Stimulated activated naive CD4-positive, alpha-beta T cell (primary cell): ENCODE results near the gene SRRD.
"Not testable (repeated sequence)": the region's sequence is repeated elsewhere in the genome, so short reads cannot be mapped to it uniquely, and the experiment has no call there.

ENCODE experiments used
- DNase-seq, 6 experiments: peaks; one replicate each; lab custom pipeline; 2025; lab: John Stamatoyannopoulos, UW

Gene SRRD

GRCh38 chr22:26522592-26522991 lies 38.9 kb downstream of the SRRD start:
- no peak for DNase-seq

DNA sequence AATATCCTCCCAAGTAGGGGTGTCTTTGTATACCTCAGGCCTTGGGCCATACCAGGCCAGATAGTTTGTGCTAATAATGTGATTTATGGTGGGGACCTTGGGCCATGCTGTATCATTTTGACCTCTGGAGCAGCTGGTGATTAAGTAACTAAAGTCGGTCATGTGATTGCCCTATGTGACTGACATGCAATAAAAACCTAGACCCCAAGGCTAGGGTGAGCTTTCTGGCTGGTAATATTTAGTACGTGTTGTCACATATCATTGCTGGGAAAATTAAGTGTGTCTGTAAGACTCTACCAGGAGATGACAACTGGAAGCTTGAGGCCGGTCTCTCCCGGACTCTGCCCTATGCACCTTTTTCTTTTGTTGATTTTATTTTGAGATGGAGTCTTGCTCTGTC lies 41.2 kb downstream of the SRRD start:
- no peak for DNase-seq

DNA sequence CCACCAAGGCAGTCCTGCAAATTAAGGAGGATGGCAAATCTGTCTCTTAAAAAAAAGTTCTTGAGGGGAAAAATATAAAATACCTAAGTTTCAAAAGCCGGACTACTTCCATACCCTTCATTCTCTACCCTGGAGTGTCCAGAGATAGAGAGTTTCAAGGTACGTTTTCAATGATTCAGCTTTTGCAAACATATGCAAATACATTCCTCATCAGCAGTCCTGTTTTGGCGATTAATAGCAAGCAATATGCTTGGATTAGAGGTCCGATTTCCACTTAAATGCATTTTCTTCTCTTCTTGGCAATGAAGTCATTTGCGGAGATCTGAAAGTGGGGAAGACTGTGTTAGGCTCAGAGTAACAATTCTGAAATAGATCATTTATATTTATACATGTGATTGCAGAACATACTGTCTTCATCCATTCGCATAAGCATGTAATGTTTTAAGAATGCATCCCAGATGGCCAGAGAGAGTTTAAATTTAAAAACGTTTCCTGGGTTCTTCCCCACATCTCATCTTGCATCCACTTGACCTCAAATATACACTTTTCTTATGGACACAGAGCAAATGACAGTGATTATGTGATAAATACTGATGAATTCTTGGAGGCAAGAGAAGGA lies 42.4 kb downstream of the SRRD start:
- DNase-seq = no peak

GRCh38 chr22:26527167-26527566 lies 43.5 kb downstream of the SRRD start:
- no peak for DNase-seq

DNA sequence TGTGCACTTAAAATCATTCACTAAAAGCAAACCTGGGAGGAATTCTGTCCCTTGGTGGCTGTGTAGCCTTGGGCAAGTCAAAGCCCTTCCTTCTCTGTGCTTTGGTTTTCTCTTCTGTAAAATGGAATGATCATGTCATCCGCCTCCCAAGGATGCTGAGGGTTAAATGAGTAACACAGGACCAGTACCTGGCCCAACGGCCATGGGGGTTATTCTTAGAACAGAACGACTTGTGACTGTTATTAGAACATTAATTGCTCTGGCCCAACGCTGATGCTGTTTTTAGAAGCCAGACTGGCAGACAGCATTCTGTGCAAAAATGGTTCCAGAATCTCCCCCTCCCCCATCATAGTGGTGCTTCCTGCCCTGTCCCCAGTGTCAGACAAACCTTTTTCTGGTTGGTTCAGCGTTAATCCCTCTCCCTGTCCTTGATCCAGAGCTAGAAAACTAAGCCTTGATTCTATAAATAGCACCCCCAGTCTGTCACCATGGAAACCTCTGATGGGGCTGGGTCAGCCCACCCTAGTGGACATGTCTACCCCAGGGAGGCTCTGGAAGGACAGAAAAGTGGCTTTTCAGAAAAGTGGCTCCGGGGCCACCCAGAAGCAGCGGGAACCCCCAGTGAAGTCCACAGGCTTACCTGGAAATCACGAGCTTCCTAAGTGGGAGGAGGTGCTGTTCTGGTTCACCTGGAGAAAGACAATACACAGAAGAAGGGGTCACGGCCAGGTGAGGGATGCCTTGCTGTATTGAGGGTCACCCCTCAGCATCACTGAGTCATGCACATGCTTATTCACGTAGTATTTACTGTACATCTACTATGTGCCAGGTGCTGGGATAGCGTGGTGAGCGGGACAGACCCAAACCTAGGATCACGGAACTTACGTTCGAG lies 44.1 kb downstream of the SRRD start:
- DNase-seq = no peak

DNA sequence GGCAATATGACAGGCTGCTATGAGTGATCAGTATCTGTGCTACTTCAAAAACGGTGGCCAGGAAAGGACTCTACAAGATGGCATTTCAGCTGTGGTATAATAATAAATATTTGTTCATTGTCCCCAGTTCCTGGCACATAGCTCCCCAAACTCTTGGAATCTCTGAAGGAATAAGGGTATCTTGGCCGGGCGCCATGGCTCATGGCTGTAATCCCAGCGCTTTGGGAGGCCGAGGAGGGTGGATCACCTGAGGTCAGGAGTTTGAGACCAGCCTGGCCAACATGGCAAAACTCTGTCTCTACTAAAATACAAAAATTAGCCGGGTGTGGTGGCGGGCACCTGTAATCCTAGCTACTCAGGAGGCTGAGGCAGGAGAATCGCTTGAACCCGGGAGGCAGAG lies 44.8 kb downstream of the SRRD start:
- not testable (repeated sequence) for DNase-seq

- no peak for DNase-seq
These were observed 45.7 kb downstream of the SRRD start for GRCh38 chr22:26529345-26529744.

DNA sequence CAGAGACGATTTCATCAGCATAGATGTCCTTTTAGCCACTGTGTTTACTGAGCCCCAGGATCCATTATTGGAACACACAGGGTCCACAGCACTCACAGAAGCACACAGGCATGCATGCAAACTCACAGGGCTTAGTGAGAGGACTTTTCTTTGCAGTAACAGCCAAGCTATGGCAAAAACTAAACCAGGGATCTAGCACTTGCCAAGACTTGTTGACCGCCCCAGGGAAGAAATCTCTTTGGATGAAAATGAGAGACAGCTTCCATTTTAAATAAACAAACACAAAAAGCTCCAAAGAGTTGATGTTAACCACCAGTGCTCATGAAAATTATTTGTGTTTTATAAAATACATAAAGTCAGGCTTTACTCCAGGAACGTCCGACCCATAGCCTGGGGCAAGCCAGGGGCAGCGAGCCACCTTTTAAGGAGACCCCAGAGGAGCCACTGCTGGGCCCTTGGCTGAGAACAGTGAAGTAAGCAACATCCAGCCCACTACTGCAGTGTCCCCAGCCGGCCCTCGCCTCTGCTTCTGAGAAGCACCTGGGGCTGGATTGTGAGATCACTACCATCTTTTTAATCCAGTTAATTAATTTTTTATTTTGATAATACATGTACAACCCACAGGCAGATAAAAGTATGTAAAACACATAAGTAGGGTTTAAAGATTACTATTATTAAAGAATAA lies 50.6 kb downstream of the SRRD start:
- no peak for DNase-seq

DNA sequence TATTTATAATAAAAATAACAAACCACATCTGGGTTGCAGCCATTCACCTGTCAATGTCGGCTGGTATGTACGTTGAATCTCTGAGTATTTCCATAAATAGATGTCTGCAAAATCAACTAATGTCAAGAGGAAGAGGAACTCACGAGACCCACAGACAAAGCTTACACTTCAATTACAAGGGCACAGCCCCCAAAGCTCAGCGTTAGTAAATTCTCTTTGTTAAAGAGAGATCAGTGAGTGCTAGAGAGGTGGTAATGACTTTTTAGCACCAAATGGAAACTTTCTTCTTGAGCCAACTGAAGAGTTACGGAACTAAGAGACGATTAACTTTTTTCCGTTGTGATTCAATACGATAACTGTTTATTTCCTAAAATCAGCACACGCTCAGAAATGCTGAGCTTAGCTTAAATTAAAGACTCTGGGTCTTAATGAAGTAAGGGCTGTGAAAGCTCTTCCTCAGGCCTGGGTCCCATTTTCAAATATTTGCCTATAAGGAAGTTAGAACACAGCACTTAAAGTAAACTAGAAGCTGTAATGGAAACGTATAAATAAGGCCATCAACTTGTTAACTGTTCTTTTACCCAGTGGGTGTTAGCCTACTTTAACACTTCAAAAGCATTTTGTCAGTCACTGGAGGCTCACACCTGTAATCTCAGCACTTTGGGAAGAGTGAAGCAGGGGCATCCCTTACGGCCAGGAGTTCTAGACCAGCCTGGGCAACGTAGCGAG lies 51.4 kb downstream of the SRRD start:
- no peak for DNase-seq

DNA sequence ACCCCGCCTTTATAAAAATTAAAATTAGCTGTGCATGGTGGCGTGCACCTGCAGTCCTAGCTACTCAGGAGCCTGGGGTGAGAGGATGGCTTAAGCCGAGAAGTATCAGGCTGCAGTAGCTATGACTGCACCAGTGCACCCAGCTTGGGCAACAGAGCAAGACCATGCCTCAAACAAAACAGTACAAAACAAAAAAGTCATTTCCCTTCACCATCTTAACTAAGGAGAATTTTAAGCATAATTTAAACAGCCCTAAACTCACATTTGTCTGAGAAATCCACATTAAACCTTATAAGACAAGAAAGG lies 51.9 kb downstream of the SRRD start:
- DNase-seq = no peak

DNA sequence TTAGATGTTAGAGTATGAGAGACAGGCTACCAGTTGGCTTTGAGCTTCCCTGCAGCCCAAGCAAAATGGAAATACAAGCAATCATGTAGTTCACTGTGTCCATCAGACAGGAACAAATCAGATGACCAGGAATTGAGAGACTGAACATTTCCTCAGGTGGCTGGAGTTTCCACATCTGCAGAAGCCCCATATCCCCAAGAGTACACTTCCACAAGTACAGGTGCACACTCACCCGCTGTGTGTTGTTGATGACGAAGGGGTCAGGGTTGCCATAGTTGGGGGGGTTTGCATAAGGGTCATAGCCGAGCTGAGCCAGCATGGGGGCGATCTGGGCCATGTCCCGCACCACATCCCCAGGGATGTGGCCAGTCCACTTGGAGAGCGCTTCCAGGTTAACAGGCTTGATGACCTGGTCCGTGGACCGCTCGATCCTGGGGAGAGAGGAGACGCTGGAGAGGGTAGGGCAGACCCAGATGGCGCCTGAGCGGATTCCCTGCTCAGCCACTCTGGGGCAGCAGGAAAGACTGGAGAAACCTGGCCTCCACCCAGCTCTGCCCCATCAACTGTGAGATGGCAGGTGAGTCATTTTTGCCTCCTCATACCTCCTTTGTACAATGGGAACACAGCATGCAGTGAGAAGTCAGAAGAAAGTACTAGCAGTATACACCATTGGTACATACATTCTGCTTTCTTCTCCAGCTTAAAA lies 52.5 kb downstream of the SRRD start:
- no peak for DNase-seq

DNA sequence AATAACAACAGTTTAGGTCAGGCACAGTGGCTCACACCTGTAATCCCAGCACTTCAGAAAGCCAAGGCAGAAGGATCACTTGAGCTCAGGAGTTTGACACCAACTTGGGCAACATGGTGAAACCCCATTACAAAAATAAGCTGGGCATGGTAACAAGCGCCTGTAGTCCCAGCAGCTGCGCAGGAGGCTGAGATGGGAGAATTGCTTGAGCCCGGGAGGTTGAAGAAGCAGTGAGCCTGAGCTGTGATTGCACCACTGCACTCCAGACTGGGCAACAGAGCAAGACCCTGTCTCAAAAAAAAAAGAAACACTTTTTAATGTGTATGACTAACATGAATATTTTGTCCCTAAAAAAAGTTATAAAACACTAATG lies 53.1 kb downstream of the SRRD start:
- DNase-seq = no peak

- DNase-seq = no peak
These were observed 56.4 kb downstream of the SRRD start for GRCh38 chr22:26540119-26540518.

- DNase-seq = no peak
These were observed 57.6 kb downstream of the SRRD start for GRCh38 chr22:26541167-26541819.

DNA sequence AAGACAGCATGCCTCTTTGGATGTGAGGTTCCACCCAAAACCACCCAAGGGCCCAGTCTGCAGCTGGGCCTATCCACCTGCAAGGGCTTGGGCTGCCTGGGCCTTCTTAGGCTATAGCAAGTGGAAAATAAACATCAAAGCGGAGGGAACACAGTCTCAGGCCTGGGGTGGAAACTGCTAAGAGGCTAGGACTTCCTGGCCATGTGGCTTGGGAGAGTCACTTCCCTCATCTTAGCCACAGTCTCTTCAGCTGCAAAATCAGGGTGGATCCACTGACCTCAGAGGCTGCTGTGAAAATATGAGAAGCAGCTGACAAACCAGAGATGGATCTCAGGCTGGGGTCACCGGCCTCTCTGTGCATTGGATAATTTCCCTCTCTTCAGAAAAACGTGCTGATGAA lies 59.2 kb downstream of the SRRD start:
- DNase-seq = no peak
